Stimulated activated CD4-positive, alpha-beta T cell treated with anti-CD3 and anti-CD28 coated beads, Interleukin-1b, Interleukin-23, amount 100 ng/mL, for 4 hours (primary cell): ENCODE data around the gene CDC16.
"Not testable (repeated sequence)": the region's sequence is repeated elsewhere in the genome, so short reads cannot be mapped to it uniquely, and the experiment has no call there.

Source experiments
- DNase-seq, 2 donors: peaks; one replicate each; pipeline ENCODE4 v3.0.0-alpha.2; 2020; ENCODE audit warnings: low read depth in 2 of 2

CDC16 gene, protein sequence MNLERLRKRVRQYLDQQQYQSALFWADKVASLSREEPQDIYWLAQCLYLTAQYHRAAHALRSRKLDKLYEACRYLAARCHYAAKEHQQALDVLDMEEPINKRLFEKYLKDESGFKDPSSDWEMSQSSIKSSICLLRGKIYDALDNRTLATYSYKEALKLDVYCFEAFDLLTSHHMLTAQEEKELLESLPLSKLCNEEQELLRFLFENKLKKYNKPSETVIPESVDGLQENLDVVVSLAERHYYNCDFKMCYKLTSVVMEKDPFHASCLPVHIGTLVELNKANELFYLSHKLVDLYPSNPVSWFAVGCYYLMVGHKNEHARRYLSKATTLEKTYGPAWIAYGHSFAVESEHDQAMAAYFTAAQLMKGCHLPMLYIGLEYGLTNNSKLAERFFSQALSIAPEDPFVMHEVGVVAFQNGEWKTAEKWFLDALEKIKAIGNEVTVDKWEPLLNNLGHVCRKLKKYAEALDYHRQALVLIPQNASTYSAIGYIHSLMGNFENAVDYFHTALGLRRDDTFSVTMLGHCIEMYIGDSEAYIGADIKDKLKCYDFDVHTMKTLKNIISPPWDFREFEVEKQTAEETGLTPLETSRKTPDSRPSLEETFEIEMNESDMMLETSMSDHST

DNA sequence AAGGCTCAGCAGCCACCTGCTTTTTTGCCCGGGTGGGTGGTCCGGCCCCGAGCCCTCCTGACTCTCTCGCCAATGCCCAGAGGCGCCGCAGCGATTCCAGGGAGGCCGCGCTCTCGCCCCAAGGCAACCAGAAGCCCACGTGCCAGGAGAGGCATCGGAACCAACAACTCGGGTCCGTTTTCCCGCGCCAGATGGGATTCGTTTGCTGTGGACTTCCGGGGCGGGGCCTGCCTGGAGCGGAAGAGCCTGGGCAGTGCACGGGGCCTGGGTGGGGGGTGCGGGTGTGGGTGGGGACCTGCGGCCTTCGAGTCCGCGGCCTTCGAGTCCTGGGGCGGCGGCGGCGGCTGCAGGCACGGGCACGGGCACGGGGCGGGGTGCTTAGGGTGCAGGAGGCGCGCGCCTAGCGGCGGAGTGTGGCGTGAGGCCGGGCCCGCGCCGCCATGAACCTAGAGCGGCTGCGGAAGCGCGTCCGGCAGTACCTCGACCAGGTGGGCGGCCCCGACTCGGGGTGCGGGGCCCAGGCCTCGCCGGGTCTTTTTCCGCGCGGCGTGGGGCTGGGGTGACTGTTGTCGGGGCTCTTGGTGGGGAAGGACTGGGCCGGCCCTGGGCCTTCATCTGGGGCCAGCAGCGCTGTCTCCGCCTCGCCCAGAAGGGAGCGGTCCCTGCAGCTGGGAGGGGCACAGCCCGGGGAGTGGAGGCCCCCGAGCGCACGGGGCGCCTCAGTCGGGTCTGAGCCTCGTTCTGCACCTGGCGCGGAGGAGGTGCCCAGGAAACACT, at the start of gene CDC16:
TSS of gene CDC16 (plus strand) at position 253 of the 777 bp plus-strand sequence. CDS start at position 441, 188 bp downstream.
- DNase-seq: peak; percentile 87 to 89

GRCh38 chr13:114185182-114185971, 49.3 kb upstream of the CDC16 start:
- no peak for DNase-seq

DNA sequence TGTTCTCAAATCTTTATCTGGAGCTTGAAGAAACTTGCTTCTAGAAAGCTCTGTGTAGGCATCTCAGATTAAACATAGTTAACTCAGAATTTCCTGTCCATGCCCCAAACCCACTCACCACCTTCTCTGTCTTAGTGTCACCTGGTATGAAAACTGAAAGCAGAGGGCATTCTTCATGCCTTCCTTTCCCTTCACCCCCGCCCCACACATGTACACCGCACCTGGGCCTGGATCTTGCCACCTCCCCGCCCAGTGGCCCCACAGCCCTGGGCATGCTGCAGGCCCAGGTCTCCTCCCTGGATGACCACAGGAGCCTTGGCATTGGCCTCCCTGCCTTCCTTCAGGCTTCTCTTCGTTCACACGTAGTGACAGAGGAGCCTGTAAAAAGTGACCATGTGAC, 39.8 kb upstream of the CDC16 start:
- no peak for DNase-seq

DNA sequence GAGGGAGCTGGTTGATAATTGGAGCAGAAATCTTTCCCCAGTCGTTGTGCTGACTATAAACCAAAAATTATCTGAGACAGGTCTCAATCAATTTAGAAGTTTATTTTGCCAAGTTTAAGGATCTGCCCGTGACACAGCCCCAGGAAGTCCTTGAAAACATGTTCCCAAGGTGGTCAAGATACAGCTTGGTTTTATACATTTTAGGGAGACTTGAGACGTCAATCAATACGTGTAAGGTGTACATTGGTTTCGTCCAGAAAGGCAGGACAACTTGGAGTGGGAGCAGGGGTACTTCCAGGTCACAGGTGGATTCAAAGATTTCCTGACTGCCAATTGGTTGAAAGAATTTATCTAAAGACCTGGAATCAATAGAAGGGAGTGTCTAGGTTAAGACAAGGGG, 38.1 kb upstream of the CDC16 start:
- no peak for DNase-seq

DNA sequence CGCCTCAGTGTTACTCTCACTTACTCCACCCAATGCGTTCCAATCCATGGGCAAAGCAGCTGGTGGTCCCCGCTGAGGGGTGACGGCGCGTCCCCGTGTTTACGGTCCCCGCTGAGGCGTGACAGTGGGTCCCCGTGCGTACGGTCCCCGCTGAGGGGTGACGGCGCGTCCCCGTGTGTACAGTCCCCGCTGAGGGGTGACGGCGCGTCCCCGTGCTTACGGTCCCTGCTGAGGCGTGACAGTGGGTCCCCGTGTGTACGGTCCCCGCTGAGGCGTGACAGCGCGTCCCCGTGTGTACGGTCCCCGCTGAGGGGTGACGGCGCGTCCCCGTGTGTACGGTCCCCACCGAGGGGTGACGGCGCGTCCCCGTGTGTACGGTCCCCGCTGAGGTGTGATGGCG, 36.1 kb upstream of the CDC16 start:
- no peak for DNase-seq

GRCh38 chr13:114199526-114199925, 35.2 kb upstream of the CDC16 start:
- DNase-seq: not testable (repeated sequence)

GRCh38 chr13:114199954-114200353, 34.7 kb upstream of the CDC16 start:
- no peak for DNase-seq

GRCh38 chr13:114200399-114200911, 34.2 kb upstream of the CDC16 start:
- no peak for DNase-seq

DNA sequence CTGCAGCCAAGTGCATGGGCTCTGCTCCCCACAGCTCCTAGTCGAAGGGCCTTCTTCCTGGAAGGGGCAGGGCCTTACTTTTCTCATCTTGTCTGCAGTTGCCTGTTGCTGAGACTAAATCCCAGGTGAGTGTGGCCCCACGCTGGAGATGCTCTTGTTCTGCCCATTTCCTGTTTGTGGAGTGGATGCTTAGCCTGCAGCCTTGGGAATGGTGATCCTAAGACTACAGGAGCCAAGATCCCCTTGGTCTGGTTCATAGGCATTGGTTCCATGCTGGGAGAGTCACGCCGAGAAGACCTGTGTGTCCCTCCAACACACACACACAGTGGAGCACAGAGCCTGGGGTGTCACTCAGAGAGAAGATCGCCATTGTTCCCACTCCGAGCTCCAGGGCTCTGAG, 32.1 kb upstream of the CDC16 start:
- DNase-seq: no peak

DNA sequence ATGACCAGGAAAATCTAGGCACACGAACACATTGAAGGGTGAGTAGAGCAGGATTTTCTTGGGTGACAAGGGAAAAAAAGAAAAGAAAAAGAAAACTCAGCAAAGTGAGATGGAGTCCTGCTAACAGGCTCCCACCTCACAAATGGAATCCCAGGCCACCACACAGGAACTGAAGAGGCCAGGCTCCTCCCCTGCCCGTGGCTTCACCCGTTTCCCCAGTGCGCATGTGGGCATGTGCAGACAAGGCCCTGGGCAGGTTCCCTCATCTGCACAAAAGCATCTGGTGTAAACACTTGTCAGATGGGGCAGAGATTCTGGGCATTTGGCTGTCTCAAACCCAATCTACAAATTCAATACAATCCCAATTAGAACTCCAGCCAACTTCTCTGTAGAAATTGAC, 31.2 kb upstream of the CDC16 start:
- no peak for DNase-seq

DNA sequence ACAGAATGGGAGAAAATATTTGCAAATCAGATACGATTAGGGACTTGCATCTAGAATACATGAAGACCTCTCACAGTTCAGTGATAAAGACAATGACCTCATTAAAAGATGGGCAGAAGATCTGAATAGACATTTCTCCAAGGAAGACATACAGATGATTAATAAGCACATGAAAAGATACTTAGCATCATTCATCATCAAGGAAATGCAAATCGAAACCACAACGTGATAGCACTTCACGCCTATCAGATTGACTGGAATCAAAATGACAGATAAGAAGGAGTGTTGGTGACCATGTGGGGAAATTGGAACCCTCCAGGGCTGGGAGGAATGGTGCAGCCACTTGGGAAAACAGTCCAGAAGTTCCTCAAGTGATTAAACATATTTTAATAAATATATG, 29.8 kb upstream of the CDC16 start:
- no peak for DNase-seq

- no peak for DNase-seq
These were observed 26.6 kb upstream of the CDC16 start for GRCh38 chr13:114208134-114208533.

- DNase-seq: no peak
These were observed 23.1 kb upstream of the CDC16 start for GRCh38 chr13:114211446-114212157.

DNA sequence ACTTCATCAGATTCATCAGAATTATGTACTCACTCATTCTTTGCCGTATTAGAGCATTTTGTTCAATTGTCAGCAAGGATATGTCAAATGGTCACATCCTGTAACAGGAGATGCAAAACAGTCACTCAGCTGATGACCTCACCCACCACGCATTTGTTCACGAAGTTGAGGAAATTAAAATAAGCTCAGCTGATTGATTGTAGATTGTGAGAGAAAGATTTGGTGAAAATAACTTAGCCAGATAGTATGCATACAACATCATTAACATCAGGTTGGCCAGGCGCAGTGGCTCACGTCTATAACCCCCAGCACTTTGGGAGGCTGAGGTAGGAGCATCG, 22.6 kb upstream of the CDC16 start:
- no peak for DNase-seq

DNA sequence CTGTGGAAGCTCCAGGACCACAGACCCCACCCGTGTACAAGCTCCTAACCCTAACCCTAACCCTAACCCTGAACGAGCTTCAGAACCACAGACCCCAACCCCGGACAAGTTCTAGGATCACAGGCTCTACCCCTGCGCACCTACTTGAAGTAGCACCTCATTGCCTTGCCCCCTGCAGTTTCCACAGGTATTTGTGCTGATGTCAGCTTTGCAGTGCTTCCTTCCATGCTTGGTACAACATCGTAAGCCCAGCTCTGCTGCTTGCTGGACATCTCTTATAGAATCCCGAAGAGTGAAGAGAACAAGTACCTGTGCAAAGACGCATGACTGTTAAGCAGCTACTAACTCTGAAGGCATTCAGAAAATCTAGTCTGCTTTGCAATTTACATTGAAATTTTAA, 20.7 kb upstream of the CDC16 start:
- no peak for DNase-seq

GRCh38 chr13:114219392-114219791, 15.3 kb upstream of the CDC16 start:
- DNase-seq: no peak

GRCh38 chr13:114222461-114222968, 12.2 kb upstream of the CDC16 start:
- no peak for DNase-seq

- no peak for DNase-seq
These were observed 10.5 kb upstream of the CDC16 start for GRCh38 chr13:114224201-114224600.

DNA sequence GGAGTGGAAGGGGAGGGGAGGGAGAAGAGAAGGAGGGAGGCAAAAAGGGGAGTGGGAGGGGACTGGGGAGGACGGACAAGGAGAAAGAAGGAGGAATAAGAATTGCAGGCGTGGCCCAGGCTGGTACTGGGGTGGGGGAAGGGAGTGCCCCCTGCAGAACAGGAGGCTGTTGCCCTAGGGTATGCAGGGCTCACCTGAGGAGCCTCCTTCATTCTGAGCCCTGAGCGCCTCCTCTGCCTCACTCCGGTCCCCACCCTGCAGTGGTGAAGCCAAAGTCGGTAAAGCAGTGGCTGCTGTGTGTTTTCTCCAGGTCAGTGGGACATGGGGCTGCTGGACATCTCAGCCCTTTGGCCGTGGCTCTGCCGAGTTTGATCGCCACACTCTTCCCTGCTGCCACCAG, 9.1 kb upstream of the CDC16 start:
- no peak for DNase-seq

- no peak for DNase-seq
These were observed 8.6 kb upstream of the CDC16 start for GRCh38 chr13:114226088-114226487.
